GM18858 (cell line): Measurements from ENCODE around the gene PTGIS.

ENCODE experiments used
- ATAC-seq: cut with Tn5 transposase; IDR thresholded peaks from one replicate; pipeline ENCODE4 v1.9.1; 2021; ENCODE audit not compliant: unreplicated experiment

Gene PTGIS

DNA sequence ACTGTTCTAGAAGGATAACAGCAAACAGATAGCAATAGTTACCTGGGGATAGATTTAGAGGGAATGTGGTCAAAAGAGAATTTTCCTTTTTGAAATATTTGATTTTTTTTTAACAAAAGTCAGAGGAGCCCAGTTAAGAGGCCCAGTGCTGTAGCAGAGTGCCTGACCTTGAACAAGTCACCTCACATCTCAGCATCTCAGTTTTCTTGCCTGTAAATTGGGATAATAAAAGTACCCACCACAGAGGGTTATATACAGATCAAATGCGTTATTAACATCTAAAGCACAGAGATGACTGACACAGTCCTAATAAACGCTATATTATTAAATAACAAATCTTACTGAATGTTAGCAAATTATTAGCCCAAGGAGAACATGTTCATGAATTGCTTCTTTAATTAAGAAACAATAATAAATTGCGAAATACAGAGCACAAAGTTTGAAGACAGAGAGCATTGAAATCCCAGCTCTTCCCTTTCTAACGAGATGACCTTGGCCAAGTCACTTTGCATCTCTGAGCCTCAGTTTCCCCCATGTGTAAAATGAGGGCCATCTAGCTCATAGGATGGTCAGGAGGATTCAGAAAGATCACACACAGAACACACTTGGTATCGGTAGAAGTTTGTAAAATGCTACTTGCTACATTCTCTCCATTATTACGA, 35.5 kb downstream of the PTGIS start:
- ATAC-seq: no peak

DNA sequence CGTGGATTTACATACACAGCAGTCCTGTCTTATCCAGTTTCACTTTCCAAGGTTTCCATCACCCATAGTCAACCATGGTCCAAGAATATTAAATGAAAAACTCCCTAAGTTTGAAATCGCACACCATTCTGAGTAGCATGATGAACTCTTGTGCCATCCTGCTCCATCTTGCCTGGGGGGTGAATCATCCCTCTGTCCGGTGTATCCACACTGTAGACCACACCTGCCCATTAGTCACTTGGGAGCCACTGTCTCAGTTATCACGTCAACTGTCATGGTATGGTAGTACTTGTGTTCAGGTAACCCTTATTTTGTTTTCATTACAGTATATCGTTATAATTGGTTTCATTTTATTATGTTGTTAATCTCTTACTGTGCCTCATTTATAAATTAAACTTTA, 38.5 kb downstream of the PTGIS start:
- no peak for ATAC-seq

DNA sequence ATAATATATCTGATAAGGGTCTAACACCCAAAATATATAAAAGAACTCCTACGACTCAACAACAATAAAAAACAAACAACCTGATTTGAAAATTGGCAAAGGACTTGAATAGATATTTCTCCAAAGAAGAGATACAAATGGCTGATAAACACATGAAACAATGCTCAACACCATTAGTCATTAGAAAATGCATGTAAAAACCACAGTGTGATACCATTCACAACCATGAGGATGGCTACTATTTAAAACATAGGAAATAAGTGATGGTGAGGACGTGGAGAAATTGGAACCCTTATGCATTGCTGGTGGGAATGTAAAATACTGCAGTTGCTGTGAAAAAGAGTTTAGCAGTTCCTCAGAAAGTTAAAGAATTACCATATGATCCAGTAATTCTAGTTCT, 41.4 kb downstream of the PTGIS start:
- ATAC-seq: no peak

DNA sequence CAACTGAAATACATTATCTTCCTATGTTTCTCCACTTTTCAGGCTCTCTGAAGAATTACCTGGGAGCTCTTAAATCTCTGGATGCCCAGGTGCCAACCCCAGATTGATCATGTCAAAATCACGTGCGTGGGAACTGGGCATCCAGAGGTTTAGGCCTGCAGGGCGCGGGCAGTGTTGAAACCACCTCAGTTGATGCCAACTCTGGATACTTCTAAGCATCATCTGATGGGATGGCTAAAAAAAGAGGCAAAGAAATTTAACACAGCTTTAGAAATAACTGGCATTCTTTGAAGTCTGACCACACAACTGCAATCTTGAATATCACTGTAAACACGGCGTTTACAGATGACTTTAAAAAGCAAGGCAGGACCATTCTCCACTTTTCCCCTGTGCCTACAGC, 41.9 kb downstream of the PTGIS start:
- ATAC-seq: no peak

DNA sequence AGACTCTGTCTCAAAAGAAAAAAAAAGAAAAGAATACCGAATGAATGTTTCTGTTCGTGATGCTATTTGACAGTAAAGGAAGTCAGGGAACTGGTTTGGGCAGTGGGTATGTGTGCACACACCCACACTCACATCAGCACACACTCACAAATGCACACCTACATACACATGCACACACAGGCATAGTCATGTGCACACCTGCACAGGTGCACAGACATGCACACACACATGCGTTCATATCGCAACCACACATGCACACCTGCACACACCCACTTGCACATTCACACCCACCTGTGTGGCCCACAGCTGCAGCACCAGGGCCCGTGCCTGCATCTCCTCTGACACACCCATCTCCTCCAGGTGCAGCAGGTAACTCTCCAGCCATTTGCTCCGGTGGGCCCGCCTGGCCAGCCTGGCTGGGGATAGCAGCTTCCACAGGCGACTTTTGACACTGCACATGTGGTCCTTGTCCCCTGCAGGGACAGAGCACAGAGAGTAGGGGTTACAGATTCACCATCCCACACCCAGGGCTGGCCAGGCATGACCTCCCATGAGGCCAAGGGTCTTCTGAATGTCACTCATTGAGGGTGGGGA, 44.1 kb downstream of the PTGIS start:
- ATAC-seq: no peak

DNA sequence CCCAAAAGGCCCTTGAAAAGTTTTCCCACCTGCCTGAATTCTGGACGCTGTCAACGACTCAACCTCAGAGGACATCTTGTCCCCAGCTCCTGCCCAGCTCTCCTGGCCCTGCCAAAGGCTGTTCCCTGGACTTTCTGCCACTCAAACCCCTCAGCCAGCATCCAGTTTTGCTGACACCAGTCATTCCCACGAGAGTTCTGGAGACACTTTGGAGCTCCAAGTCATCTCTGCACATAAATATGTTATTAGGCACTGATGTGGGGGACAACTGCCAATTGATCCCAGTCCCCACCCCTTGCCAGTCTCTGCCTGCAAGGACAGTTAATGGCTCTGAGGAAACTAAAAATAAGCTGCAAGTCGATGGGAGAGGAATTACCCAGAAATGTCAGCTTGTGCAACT, 46.6 kb downstream of the PTGIS start:
- ATAC-seq: no peak

DNA sequence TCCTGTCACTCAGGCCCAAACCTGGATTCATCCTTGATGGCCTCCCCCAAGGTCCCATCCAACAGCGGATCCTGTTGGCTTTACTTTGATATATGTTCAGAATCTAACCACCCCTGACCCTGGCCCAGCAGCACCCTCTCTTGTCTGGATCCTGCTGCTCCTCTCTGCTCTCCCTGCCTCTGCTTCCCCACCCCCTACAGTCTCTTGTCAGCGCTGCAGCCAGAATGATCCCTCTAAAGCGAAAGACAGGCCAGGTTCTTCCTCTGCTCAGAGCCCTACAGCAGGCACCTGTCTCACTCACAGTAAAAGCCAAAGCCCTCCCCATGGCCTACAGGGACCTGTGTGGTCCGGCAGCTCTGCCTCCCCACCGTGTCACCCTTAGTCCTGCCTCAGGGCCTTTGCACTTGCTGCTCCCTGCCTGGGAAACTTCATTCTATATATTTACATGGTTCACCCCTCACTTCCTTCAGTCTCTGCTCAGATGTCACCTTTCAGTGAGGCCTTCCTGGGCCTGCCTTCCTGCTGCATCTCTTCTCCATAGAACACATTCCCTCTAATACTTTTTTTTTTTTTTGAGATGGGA, 48.1 kb downstream of the PTGIS start:
- ATAC-seq: no peak

DNA sequence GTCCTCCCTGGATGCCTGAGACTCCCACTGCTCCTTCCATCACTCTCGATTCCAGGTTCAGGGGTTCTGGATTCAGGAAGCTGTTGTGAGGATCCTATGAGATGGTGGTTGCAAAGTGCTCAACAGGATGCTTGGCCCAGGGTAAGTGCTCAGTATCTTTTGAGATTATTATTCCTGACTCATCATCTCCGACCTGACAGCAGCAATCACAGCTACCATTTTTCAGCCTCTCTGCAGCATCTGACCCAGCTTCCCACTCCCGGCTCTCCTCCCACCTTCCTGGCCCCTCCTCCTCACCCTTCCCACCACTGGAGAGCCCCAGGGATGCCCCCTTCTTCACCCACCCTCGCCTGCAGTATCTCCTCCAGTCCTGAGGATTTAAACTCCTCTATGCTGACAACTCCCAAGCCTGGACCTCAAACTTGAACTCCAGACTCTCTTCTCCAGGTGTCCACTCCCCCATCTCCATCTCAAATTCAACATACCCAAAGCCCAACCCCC, 48.7 kb downstream of the PTGIS start:
- ATAC-seq: no peak

DNA sequence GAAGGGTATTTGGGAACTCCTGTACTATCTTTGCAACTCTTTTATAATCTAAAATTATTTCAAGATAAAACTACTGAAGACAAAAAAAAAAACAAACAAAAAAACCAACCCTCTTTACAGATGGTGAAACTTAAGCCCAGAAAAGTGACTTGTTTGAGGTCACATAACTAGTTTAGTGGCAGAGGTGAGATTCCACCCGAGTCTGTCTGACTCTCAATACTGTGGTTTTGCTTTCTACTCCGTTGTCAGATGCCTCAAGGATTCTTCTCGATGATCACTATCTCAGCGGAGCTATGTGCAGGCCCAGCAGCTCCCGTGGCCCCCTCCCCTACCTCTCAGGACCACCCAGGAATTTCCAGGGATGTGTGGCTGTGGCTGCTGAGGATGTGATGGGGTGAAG, 49.4 kb downstream of the PTGIS start:
- ATAC-seq: no peak

DNA sequence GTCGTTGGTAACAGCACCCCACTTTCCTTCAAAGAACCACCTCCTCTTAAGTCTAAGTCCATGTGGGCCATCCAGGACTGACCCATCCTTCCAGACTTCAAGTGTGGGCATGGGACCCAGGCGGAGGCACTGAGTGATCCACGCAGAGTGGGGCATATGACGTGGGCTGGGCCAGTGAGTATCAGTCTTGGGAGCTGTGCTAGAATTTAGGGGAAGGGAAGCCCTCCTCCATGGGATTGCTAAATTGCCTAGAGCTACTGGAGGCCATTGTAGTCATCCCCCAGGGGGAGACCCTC, 50.2 kb downstream of the PTGIS start:
- ATAC-seq: no peak

DNA sequence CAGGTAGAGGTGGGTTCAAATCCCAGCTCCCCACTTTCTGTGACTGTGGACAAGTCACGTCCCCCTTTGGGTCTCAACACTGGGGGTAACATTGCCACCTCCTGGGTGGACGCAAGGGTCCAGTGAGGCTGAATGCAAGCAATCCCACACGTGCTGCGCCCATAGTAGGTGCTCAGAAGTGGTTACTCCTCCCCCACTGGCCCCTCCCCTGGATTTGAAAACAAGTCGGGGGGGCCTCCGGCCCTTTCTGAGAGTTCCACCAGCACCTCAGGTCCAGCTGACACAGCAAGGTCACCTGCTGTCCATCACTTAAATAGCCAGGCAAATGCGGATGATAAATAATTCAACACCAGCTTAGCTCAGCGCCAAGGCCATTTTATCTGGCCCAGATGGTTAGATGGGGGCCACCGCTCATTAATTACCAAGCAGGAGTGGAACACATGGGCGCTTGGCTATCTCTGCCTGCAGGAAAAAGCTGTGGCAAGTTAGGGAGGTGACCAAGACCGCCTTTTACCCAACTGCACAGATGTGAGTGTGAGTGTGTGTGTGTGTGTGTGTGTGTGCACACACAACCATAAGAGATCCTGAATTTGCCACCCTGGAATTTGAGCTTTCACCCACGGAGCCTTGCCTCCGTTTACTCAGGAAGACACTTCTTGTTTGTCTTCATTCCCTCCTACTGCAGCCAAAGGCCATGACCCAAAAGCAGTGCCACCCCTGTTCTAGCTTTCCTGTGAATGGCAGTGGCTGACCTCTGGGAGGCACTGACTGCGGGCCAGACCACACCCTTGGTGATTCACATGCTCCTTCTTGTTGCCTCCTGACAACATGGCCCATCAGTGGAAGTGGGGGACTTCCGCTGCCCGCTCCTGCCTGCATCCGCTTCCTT, 50.8 kb downstream of the PTGIS start:
- no peak for ATAC-seq

DNA sequence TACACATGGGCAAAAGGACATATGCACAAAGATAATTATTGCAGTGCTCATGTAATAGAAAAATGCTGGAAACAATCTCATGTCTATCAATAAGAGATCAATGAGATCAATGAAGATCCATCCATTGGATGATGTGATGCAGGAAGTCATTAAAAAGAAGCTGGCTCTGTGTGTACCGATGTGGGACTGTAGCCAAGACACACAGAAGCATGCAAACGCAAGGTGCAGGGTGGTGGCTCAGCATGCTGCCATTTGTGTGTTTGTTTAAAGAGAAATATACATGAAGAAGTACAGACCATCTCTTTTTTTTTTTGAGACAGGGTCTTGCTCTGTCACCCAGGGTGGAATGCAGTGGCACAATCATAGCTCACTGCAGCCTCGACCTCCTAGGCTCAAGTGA, 52.4 kb downstream of the PTGIS start:
- ATAC-seq: no peak

DNA sequence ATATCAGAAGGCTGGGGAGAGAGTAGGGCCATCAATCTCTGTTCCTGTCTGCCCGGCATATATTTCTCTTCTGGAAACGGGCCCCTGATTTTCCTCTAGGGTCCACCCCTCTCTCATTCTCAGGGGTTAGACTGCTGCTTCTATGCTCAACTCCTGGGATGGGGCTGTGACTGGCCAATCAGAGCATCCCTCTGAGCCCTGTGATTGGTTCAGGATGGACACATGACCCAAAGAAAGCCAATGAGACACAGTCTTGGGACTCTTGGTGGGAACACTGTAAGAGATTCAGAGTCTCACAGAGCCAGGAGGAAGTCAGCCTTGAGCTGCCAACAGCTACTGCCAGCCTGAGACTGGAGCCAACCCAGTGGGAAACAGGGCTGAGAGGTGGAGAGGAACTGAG, 54.4 kb downstream of the PTGIS start:
- no peak for ATAC-seq

DNA sequence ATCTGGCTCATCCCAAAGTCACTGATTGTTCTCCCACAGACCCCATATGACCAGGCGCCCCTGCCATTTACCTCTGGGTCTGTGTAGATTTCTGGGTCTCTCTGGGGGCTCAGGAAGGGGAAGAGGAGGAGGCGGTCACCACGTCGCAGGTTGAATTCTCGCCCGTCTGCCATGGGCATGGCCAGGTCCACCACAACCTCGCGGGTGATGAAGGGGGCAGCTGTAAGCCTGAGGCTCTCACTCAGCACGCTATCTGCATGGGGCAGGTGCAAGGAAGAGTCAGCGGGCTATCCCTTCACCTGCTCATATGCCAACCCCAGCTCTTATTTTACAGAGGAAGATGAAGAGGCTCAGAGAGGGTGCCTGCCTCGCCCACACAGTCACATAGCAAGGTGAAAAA, 54.9 kb downstream of the PTGIS start:
- no peak for ATAC-seq

DNA sequence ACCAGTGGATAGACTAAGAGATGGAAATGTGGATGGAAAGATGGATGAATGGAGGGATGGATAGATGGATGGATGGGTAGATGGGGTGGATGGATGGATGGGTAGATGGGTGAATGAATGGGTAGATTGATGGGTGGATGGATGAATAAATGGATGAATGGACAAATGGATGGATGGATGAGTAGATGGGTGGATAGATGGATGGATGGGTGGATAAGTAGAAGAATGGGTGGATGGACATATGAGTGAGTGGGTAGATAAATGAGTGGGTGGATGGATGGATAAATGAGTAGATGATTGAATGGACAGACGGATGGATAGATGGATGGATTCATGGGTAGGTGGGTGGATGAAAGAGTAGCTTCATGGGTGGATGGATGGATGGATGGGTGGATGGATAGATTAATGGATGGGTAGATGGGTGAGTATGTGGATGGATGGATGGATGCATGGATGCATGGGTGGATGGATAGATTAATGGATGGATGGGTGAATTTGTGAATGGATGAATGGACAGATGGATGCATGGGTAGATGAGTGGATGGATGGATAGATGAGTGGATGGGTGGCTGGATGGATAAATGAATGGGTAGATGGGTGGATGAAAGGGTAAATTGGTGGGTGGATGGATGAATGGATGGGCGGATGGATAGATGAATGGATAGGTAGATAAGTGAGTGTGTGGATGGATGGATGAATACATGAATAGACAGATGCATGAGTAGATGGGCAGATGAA, 56.0 kb downstream of the PTGIS start:
- ATAC-seq: no peak

DNA sequence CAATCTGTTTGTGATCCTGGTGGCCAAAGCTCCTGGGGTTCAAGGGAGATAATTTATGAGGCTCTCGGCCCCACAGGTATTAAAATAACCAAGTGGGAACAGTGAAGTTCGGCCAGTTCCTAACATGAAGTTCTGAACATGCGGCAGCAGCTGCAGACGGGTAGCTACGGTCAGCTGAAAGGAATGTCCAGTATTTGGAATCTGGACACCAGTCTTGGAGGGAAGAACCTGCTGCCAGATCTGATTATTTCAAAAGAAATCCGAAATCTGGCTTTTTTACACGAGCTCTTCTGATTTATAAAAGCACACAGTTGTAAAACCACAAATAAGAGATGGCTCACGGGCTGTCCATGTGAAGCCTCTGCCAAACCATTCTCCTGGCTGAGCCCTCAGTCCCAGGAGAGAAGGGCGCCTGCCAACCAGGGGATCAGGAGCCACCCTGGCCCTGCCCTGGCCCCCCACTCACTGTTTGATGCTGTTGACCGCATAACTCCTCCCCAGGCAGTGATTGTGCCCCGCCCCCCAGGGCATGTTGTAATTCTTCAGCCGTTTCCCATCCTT, 57.3 kb downstream of the PTGIS start:
- no peak for ATAC-seq

DNA sequence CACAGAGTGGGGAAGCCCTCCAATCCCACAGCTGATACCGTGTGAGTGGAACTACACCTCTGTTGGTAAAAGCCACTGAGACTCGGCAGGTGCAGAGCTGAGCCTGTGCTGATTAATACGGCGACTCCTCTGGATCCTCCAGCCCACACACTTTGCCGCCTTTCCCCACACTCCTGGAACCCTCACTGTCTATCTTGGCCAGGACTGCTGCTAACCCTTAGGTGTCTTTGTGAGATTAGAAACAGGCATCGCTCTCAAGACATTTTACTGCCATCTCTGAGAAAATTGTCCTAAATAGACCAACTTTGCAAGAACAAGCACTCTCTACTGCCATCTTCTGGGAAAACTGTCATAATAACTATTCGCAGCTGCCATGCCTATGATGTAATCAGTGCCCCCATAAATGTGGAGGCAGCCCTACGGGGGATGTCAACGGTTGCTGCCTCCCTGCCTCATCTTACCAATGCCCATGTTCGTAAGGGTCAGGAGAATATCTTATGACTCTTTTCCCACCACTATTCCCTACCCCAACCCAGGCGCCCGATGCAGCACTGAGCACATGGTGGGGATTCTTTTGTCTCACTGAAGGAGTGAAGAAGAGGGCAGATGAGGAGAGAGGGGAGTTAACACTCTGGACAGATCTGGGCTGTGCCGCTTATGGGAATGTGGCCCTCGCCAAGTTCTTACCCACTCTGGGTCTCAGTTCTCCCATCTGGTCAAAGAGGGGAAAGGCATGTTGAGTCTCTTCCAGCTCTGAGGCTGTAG, 59.3 kb downstream of the PTGIS start:
- no peak for ATAC-seq

DNA sequence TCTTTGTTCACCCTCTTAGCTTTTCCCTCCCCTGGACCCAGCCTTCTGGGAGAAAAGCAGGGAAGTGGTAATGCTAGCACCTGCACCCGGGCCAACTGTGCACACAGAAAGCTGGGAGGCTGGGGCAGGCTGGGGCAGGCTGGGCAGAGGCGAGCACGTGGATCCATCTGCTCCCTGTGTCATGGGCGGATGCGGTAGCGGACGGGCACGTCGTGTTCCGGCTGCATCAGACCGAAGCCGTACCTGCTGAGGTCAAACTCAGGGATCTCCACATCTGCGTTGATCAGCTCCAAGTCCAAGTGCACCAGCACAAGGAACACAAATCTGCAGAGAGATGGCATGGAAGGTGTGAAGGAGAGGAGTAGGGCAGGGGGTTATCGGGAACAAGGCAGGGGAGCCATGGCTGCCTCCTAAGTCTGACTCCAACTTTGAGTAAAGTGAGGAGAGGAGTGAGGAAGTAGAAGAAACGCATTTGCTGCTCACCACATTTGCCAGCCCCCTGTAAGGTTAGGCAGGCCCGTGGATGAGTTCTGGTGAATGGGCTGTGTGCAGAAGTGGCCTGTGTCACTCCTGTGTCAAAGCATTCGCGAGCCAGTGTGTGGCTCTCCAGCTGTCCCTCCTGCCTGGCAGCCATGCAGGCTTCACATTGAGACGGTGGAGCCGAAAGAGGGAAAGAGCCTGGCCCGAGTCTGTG, 60.0 kb downstream of the PTGIS start:
- ATAC-seq: no peak

DNA sequence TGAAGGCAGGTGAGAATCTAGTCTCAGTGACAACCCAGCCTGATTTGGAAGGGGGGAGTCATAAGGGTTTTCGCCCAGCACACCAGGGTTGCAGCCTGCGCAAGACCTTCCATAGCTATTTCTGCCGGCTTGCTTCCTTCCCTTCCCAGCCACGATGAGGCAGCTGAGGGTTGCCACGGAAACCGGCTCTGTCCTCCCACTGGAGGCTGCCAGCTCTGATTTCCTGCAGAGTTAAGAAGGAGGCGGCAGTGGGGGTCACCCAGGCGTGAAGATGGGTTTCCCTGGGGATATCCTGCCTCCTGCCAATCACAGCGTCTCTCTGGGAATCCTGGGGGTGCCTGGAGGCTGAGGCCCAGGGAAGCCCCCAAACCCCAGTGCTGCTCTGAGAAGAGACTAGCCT, 62.4 kb downstream of the PTGIS start:
- ATAC-seq: no peak

DNA sequence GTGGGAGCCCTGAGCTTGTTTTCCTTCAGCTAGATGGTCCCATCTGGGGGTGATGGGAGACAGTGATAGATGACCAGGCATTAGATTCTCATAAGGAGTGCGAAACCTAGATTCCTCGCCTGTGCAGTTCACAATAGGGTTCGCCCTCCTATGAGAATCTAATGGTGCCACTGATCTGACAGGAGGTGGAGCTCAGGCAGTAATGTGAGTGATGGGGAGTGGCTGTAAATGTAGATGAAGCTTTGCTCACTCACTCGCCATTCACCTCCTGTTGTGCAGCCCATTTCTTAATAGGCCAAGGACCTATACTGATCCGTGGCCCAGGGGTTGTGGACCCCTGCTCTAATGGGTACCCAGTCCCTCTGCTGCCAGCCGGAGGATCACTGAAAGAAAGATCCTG, 64.8 kb downstream of the PTGIS start:
- ATAC-seq: no peak
